OCI-LY1 (cell line): ENCODE results near the gene ISCU.

Source experiments
- H2AFZ ChIP-seq: fragments of 200-600 bp; sonication (generic), shearing (Covaris generic); 2 replicates; pipeline ENCODE4 v1.6.0; 2014; ENCODE audit warnings: antibody characterized with exemption, mild to moderate bottlenecking, low read length
- H3F3A ChIP-seq: fragments of 200-600 bp; sonication (generic), shearing (Covaris generic); 2 replicates; pipeline ENCODE4 v1.6.0; 2014; ENCODE audit warnings: mild to moderate bottlenecking, antibody characterized with exemption, low read length, moderate library complexity; ENCODE audit not compliant: insufficient read depth
- H3K27ac ChIP-seq: fragments of 200-600 bp; sonication (generic); 2 replicates; pipeline ENCODE4 v1.5.1; 2014; ENCODE audit warnings: low read length, mixed run types, mild to moderate bottlenecking, low read depth; ENCODE audit not compliant: poor library complexity, severe bottlenecking
- H3K27me3 ChIP-seq: fragments of 200-600 bp; sonication (generic); 2 replicates; pipeline ENCODE4 v1.6.0; 2014; ENCODE audit warnings: antibody characterized with exemption, mild to moderate bottlenecking, low read length, moderate library complexity; ENCODE audit not compliant: insufficient read depth
- H3K36me3 ChIP-seq: fragments of 200-600 bp; sonication (generic); 2 replicates; pipeline ENCODE4 v1.6.1; 2014; ENCODE audit warnings: mild to moderate bottlenecking, antibody characterized with exemption, low read length, moderate library complexity, mixed read lengths; ENCODE audit not compliant: insufficient read depth
- H3K4me1 ChIP-seq: fragments of 200-600 bp; sonication (generic); 2 replicates; pipeline ENCODE4 v1.5.1; 2014; ENCODE audit warnings: mild to moderate bottlenecking, low read length, moderate library complexity; ENCODE audit not compliant: insufficient read depth, severe bottlenecking
- H3K4me2 ChIP-seq: fragments of 200-600 bp; sonication (generic), shearing (Covaris generic); 2 replicates; pipeline ENCODE4 v1.6.1; 2014; ENCODE audit warnings: low read length
- H3K4me3 ChIP-seq: fragments of 200-600 bp; sonication (generic); 2 replicates; pipeline ENCODE4 v1.5.1; 2014; ENCODE audit warnings: low read length, low read depth, mild to moderate bottlenecking, mixed read lengths; ENCODE audit not compliant: poor library complexity, severe bottlenecking
- H3K79me2 ChIP-seq: fragments of 200-600 bp; shearing (Covaris generic); 2 replicates; pipeline ENCODE4 v1.6.1; 2016; ENCODE audit warnings: mixed run types, low read length, mixed read lengths; ENCODE audit not compliant: insufficient read depth
- H3K9ac ChIP-seq: fragments of 200-600 bp; sonication (generic), shearing (Covaris generic); 2 replicates; pipeline ENCODE4 v1.6.1; 2014; ENCODE audit warnings: mild to moderate bottlenecking, low read length, mixed read lengths
- H3K9me2 ChIP-seq: fragments of 200-600 bp; sonication (generic), shearing (Covaris generic); 2 replicates; pipeline ENCODE4 v1.6.1; 2014; ENCODE audit warnings: low read depth, mild to moderate bottlenecking, low read length, mixed read lengths
- H3K9me3 ChIP-seq: fragments of 200-600 bp; shearing (Covaris generic); 2 replicates; pipeline ENCODE4 v1.6.1; 2014; ENCODE audit warnings: low read length, mixed read lengths
- H4K20me1 ChIP-seq: fragments of 200-600 bp; sonication (generic), shearing (Covaris generic); 2 replicates; pipeline ENCODE4 v1.6.0; 2016; ENCODE audit warnings: mild to moderate bottlenecking, low read length; ENCODE audit not compliant: insufficient read depth
- CTCF ChIP-seq: fragments of 200-600 bp; sonication (generic), shearing (Covaris generic); IDR thresholded peaks from 2 replicates; pipeline ENCODE4 v1.5.1; 2017; ENCODE audit warnings: mild to moderate bottlenecking, antibody characterized with exemption, low read length, moderate library complexity, mixed read lengths
- EZH2 ChIP-seq: fragments of 200-600 bp; sonication (generic), shearing (Covaris generic); IDR thresholded peaks from 2 replicates; pipeline ENCODE4 v1.8.0; 2017; ENCODE audit warnings: borderline replicate concordance, mixed run types, mild to moderate bottlenecking, antibody characterized with exemption, low read length, moderate library complexity, mixed read lengths

The ISCU gene

GRCh38 chr12:108578264-108578663 lies 15.9 kb downstream of the ISCU start:
- no peaks in the 10 kb centered on the region for H3K9me3 ChIP-seq
- no peaks in the 10 kb centered on the region for H3F3A ChIP-seq
- no peaks in the 10 kb centered on the region for H3K79me2 ChIP-seq
- no peak overlapping the region for H3K4me3 ChIP-seq
- H3K4me2 ChIP-seq: no peak overlapping the region
- H3K27me3 ChIP-seq: no peaks in the 10 kb centered on the region
- no peak overlapping the region for H3K9ac ChIP-seq
- H3K36me3 ChIP-seq: no peaks in the 10 kb centered on the region
- no peaks in the 10 kb centered on the region for H3K4me1 ChIP-seq
- no peak overlapping the region for H2AFZ ChIP-seq
- no peaks in the 10 kb centered on the region for H3K9me2 ChIP-seq
- no peaks in the 10 kb centered on the region for H4K20me1 ChIP-seq
- no peak for TF ChIP-seq CTCF
- no peak for TF ChIP-seq EZH2
- H3K27ac ChIP-seq: no peak overlapping the region

- H3K27ac ChIP-seq: no peak overlapping the region
- H3F3A ChIP-seq: no peaks in the 10 kb centered on the region
- no peaks in the 10 kb centered on the region for H3K27me3 ChIP-seq
- no peak overlapping the region for H2AFZ ChIP-seq
- no peaks in the 10 kb centered on the region for H3K79me2 ChIP-seq
- no peak for TF ChIP-seq EZH2
- no peak for TF ChIP-seq CTCF
- no peak overlapping the region for H3K4me2 ChIP-seq
- no peaks in the 10 kb centered on the region for H3K9me2 ChIP-seq
- H3K36me3 ChIP-seq: no peaks in the 10 kb centered on the region
- no peaks in the 10 kb centered on the region for H3K9me3 ChIP-seq
- H3K4me3 ChIP-seq: no peak overlapping the region
- no peaks in the 10 kb centered on the region for H4K20me1 ChIP-seq
- H3K4me1 ChIP-seq: no peaks in the 10 kb centered on the region
- H3K9ac ChIP-seq: no peak overlapping the region
Measured at GRCh38 chr12:108578813-108579212, 16.4 kb downstream of the ISCU start.

DNA sequence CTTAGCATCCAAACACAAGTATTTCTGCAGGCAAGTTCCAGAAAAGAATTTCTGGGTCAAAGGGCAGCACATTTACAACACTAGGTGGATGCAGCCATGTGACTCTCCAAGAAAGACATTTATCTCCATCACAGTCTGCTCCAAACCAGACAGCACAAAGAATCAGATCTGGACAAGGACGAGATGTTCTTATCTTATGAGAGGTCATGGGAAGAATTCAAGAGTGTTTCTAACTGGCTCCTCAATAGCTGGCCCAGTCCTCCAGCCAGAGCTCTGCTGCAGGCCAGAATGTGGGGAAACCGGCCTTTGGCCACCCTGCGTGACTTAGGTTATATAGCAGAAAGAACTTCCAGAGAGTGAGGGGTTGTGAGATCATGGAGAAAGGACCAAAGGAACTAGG lies 18.1 kb downstream of the ISCU start:
- H3K9me2 ChIP-seq: no peaks in the 10 kb centered on the region
- TF ChIP-seq EZH2: no peak
- TF ChIP-seq CTCF: no peak
- no peaks in the 10 kb centered on the region for H3K9me3 ChIP-seq
- H2AFZ ChIP-seq: no peak overlapping the region
- H3K27ac ChIP-seq: no peak overlapping the region
- no peaks in the 10 kb centered on the region for H4K20me1 ChIP-seq
- H3F3A ChIP-seq: no peaks in the 10 kb centered on the region
- no peaks in the 10 kb centered on the region for H3K36me3 ChIP-seq
- no peak overlapping the region for H3K4me2 ChIP-seq
- H3K9ac ChIP-seq: no peak overlapping the region
- H3K79me2 ChIP-seq: no peaks in the 10 kb centered on the region
- H3K27me3 ChIP-seq: no peaks in the 10 kb centered on the region
- no peaks in the 10 kb centered on the region for H3K4me1 ChIP-seq
- H3K4me3 ChIP-seq: no peak overlapping the region
